ENCODE data around the gene ATP8A2. TPM values are rescaled to one million over a fixed set of nuclear protein-coding genes. Genes with fewer than 3 reads are reported as not detected.

The ATP8A2 gene
- total RNA-seq, 1 experiment from 2014 or later: 5.2 TPM

- TF ChIP-seq ZNF532 (CRISPR knock-in tag; IDR thresholded peaks at IDR 0.05; ENCODE audit: borderline replicate concordance) (no peak), JUN (CRISPR knock-in tag; IDR thresholded peaks at IDR 0.05) (no peak), PRRX2 (CRISPR knock-in tag; IDR thresholded peaks at IDR 0.05) (no peak), ZMAT4 (CRISPR knock-in tag; IDR thresholded peaks at IDR 0.05) (no peak), IRF1 (CRISPR knock-in tag; IDR thresholded peaks at IDR 0.05) (no peak), PRDM15 (CRISPR knock-in tag; IDR thresholded peaks at IDR 0.05) (no peak), MYBL2 (CRISPR knock-in tag; IDR thresholded peaks at IDR 0.05) (no peak), ZBTB43 (CRISPR knock-in tag; IDR thresholded peaks at IDR 0.05) (no peak), ZNF423 (CRISPR knock-in tag; IDR thresholded peaks at IDR 0.05) (no peak), IRF2 (CRISPR knock-in tag; IDR thresholded peaks at IDR 0.05; ENCODE audit: borderline replicate concordance, low read depth) (no peak)
Observed at GRCh38 chr13:25899464-25899863, 527.7 kb downstream of the ATP8A2 start (continued).

- peaks cover 34% of the 10 kb centered on the region for H3K27me3 Mint-ChIP-seq (ENCODE audit: low read depth)
- H3K9me3 Mint-ChIP-seq: peaks cover 51% of the 10 kb centered on the region
- ATAC-seq: no peak
- no peak for DNase-seq (ENCODE audit: low spot score)
- POLR2A ChIA-PET: no interaction called here
- no peak overlapping the region for H3K27ac Mint-ChIP-seq
- no peak overlapping the region for H3K4me3 Mint-ChIP-seq
- peaks cover 9% of the 10 kb centered on the region for H3K4me1 Mint-ChIP-seq
- CTCF ChIA-PET: no interaction called here
- peaks cover 40% of the 10 kb centered on the region for H3K36me3 Mint-ChIP-seq
- TF ChIP-seq OVOL2 (CRISPR knock-in tag; IDR thresholded peaks at IDR 0.05; ENCODE audit: borderline replicate concordance) (no peak), KAT7 (CRISPR knock-in tag; IDR thresholded peaks at IDR 0.05; ENCODE audit: borderline replicate concordance) (no peak), NR2C2 (CRISPR knock-in tag; IDR thresholded peaks at IDR 0.05) (no peak), NR3C1 (CRISPR knock-in tag; conservative IDR thresholded peaks at IDR 0.05; ENCODE audit: low read depth) (no peak), MAX (CRISPR knock-in tag; IDR thresholded peaks at IDR 0.05) (no peak), PREB (CRISPR knock-in tag; IDR thresholded peaks at IDR 0.05; ENCODE audit: borderline replicate concordance) (no peak), ZNF512 (CRISPR knock-in tag; IDR thresholded peaks at IDR 0.05; ENCODE audit: borderline replicate concordance) (no peak), RORB (CRISPR knock-in tag; IDR thresholded peaks at IDR 0.05) (no peak), CDX4 (CRISPR knock-in tag; IDR thresholded peaks at IDR 0.05; ENCODE audit: borderline replicate concordance) (no peak)
Observed at GRCh38 chr13:25899952-25900351, 528.2 kb downstream of the ATP8A2 start.

All from WTC11 (cell line).